GM12878 (cell line): ENCODE measurements around the gene ADAMTS6. TPM values are rescaled to one million over a fixed set of nuclear protein-coding genes. Genes with fewer than 3 reads are reported as not detected.

Experiments
- ATAC-seq: fragments of 200-7000 bp; cut with Tn5 transposase; 3 replicates; pipeline ENCODE4 v1.9.1; 2020; ENCODE audit warnings: mild to moderate bottlenecking, moderate library complexity
- BruUV-seq: library from RNA; stranded (reverse); fragments of 400-500 nt; replicated peaks from 2 replicates; lab custom pipeline; 2021; lab: Mats Ljungman, UMichigan
- CTCF ChIA-PET: fragments of 300-600 bp; sonication (Branson Sonifier 250); formaldehyde crosslinking; extraction: SDS; loops from one replicate; lab custom pipeline; 2021; ENCODE audit warnings: inconsistent platforms; lab: Yijun Ruan, JAX
- POLR2A ChIA-PET: fragments of 350-600 bp; formaldehyde crosslinking; extraction: SDS; loops from one replicate; lab custom pipeline; 2021; ENCODE audit warnings: inconsistent platforms; lab: Charles Lee
- RAD21 ChIA-PET: fragments of 300-600 bp; sonication (Branson Sonifier 250); formaldehyde crosslinking; loops from one replicate; lab custom pipeline; 2023; ENCODE audit warnings: antibody characterized with exemption; ENCODE audit not compliant: unreplicated experiment; lab: Charles Lee
- SMC1A ChIA-PET: fragments of 300-600 bp; sonication (Branson Sonifier 250); formaldehyde crosslinking; loops from one replicate; lab custom pipeline; 2023; ENCODE audit not compliant: unreplicated experiment, uncharacterized antibody; lab: Charles Lee
- DNase-seq: peaks from one replicate; pipeline ENCODE4 v3.0.0-alpha.2; 2011; ENCODE audit warnings: low read depth, low spot score
- FAIRE-seq: peaks from 3 replicates; lab custom pipeline; 2011; peaks lifted over from hg19 to GRCh38; lab: Jason Lieb, UNC
- H2AFZ ChIP-seq: 2 replicates; pipeline ENCODE4 v1.6.0; 2011; ENCODE audit warnings: low read depth, low read length, control low read depth; ENCODE audit not compliant: control insufficient read depth
- H3K27ac ChIP-seq: 2 replicates; pipeline ENCODE4 v1.5.1; 2011; ENCODE audit warnings: control low read depth; ENCODE audit not compliant: control insufficient read depth, insufficient read depth
- H3K27me3 ChIP-seq, 2 experiments: replicated peaks in 1 of 2; 2 replicates each; pipeline versions ENCODE4 v1.6.0 to v1.6.1; 2011; ENCODE audit warnings: low read length in 1 of 2; ENCODE audit not compliant: control insufficient read depth in 2 of 2, insufficient read depth in 2 of 2
- H3K36me3 ChIP-seq, 2 experiments: 2 replicates each; pipeline ENCODE4 v1.5.1; 2011; ENCODE audit warnings: low read length in 1 of 2; ENCODE audit not compliant: control insufficient read depth in 2 of 2, insufficient read depth in 2 of 2
- H3K4me1 ChIP-seq: 2 replicates; pipeline ENCODE4 v1.6.1; 2011; ENCODE audit warnings: mild to moderate bottlenecking, low read length, moderate library complexity, mixed read lengths; ENCODE audit not compliant: control insufficient read depth, insufficient read depth
- H3K4me2 ChIP-seq: 2 replicates; pipeline ENCODE4 v1.6.0; 2011; ENCODE audit warnings: control low read depth; ENCODE audit not compliant: control insufficient read depth, insufficient read depth
- H3K4me3 ChIP-seq: fragments of 200-600 bp; sonication (generic); 2 replicates; pipeline ENCODE4 v1.5.1; 2016
- H3K79me2 ChIP-seq: 2 replicates; pipeline ENCODE4 v1.6.0; 2011; ENCODE audit warnings: low read length; ENCODE audit not compliant: control insufficient read depth, insufficient read depth
- H3K9ac ChIP-seq: 2 replicates; pipeline ENCODE4 v1.8.0; 2011; ENCODE audit warnings: low read length, control low read depth, mixed read lengths; ENCODE audit not compliant: control insufficient read depth, insufficient read depth
- H3K9me3 ChIP-seq: replicated peaks from 3 replicates; pipeline ENCODE4 v1.5.1; 2011; ENCODE audit warnings: mild to moderate bottlenecking, low read length; ENCODE audit not compliant: control insufficient read depth, insufficient read depth
- H4K20me1 ChIP-seq: 2 replicates; pipeline ENCODE4 v1.6.0; 2011; ENCODE audit not compliant: control insufficient read depth, insufficient read depth
- MEF2A ChIP-seq: IDR thresholded peaks from 2 replicates; pipeline ENCODE4 v1.6.1; 2011; ENCODE audit warnings: low read depth, mild to moderate bottlenecking, low read length, moderate library complexity; ENCODE audit not compliant: insufficient read depth
- MTA2 ChIP-seq: fragments of 450-650 bp; IDR thresholded peaks from 2 replicates; pipeline ENCODE4 v1.6.1; 2016; ENCODE audit warnings: low read depth, mild to moderate bottlenecking, moderate library complexity
- NR2F1 ChIP-seq: fragments of 450-650 bp; conservative IDR thresholded peaks from 2 replicates; pipeline ENCODE4 v1.6.1; 2017; ENCODE audit warnings: mild to moderate bottlenecking
- PRDM15 ChIP-seq: fragments of 450-650 bp; formaldehyde crosslinking; IDR thresholded peaks from 2 replicates; pipeline ENCODE4 v1.4.0; 2020; ENCODE audit warnings: mild to moderate bottlenecking, moderate library complexity
- RAD51 ChIP-seq: fragments of 450-650 bp; IDR thresholded peaks from 2 replicates; pipeline ENCODE4 v1.6.1; 2016; ENCODE audit warnings: moderate library complexity, mild to moderate bottlenecking, inconsistent platforms
- WGBS: methylation state at CpG from one replicate; pipeline ENCODE4 v1.1.6; 2016; ENCODE audit warnings: low lambda C conversion rate; ENCODE audit not compliant: insufficient replicate concordance, insufficient coverage; ENCODE audit errors: missing lambda C conversion rate; 5-methylcytosine and 5-hydroxymethylcytosine counted together
- in situ Hi-C: fragments of 300-500 bp; cut with MboI; formaldehyde crosslinking; loops from 9 replicates; pipeline ENCODE4 v1.14.3; 2018; ENCODE audit warnings: mixed read lengths
- intact Hi-C: fragments of 100-400 bp; cut with micrococcal nuclease; formaldehyde crosslinking; loops from one replicate; pipeline ENCODE4 v1.14.2; 2022; ENCODE audit not compliant: unreplicated experiment
- polyA plus RNA-seq, 11 experiments: library from polyadenylated mRNA; depleted of rRNA in 4 of 11; unstranded in 6 of 11; stranded (reverse) in 5 of 11; fragments of >200 nt; fragmentation: Nextera tagmentation in 4 of 11; fragmentation: Illumina TruSeq in 1 of 11; extraction: Ambion mirVana in 4 of 11; extraction: Trizol in 1 of 11; gene quantifications; 1 replicate in 1 of 11; 2 replicates in 10 of 11; pipeline versions ENCODE4 v1.2.1 to v1.2.3, GENCODE V29; 2011 to 2016; ENCODE audit warnings: inconsistent platforms in 2 of 11, missing spikeins in 2 of 11, low read depth in 1 of 11
- total RNA-seq, 4 experiments: library from RNA; depleted of rRNA in 3 of 4; stranded (reverse); fragments of >200 nt in 3 of 4; fragmentation: Illumina TruSeq in 1 of 4; extraction: Trizol in 1 of 4; gene quantifications; 2 replicates each; pipeline versions ENCODE4 v1.2.1 to v1.2.3, GENCODE V29; 2013 to 2021
- TF ChIP-seq, protein P1 (sequence below): IDR thresholded peaks from 2 replicates; pipeline ENCODE4 v1.6.1; 2012; ENCODE audit warnings: low read length, inconsistent platforms

ADAMTS6 gene
- total and polyA plus RNA-seq, 10 of the 15 experiments (the other 5 are each of a cell fraction or from before 2014, with no cell fraction given): 1.1 to 12.3 (median 6.5) TPM

- TF ChIP-seq NR2F1 (no peak), MTA2 (no peak), RAD51 (no peak), MEF2A (no peak), PRDM15 (CRISPR knock-in tag) (no peak)
- TF ChIP-seq, protein P1, sequence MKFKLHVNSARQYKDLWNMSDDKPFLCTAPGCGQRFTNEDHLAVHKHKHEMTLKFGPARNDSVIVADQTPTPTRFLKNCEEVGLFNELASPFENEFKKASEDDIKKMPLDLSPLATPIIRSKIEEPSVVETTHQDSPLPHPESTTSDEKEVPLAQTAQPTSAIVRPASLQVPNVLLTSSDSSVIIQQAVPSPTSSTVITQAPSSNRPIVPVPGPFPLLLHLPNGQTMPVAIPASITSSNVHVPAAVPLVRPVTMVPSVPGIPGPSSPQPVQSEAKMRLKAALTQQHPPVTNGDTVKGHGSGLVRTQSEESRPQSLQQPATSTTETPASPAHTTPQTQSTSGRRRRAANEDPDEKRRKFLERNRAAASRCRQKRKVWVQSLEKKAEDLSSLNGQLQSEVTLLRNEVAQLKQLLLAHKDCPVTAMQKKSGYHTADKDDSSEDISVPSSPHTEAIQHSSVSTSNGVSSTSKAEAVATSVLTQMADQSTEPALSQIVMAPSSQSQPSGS: 0 out of 2 replicates have a peak, but pooled peaks have one; percentile 2
- no peak for DNase-seq
- Histone ChIP-seq H3K4me2 (peak overlapping the region; percentile 82), H3K4me1 (peaks cover 28% of the 10 kb centered on the region), H3K79me2 (no peaks in the 10 kb centered on the region), H3K27ac (peak overlapping the region; percentile 76), H3K9me3 (no peaks in the 10 kb centered on the region), H3K27me3 (no peaks in the 10 kb centered on the region), H4K20me1 (no peaks in the 10 kb centered on the region), H3K9ac (peak overlapping the region; percentile 75), H2AFZ (peak overlapping the region; percentile 90), H3K36me3 (no peaks in the 10 kb centered on the region), H3K4me3 (peak overlapping the region; percentile 86)
- WGBS: 91% methylated on average over 15 of the region's 15 CpGs
- ChIA-PET POLR2A (interaction anchor here (0.7 to 1.9 kb wide), 14 partner anchors 9 to 379 kb away, joined by 3 to 9 read pairs (median 4); partner anchors contain the start of gene ADAMTS6), SMC1A (interaction anchor here (0.6 to 7.6 kb wide), 46 partner anchors 8 to 466 kb away, joined by 3 to 73 read pairs (median 4); partner anchors contain the start of gene ADAMTS6), RAD21 (interaction anchor here (0.7 to 6.7 kb wide), 23 partner anchors 11 to 378 kb away, joined by 3 to 102 read pairs (median 5); partner anchors contain the start of gene ADAMTS6), CTCF (interaction anchor here (0.5 to 6.5 kb wide), 35 partner anchors 8 to 569 kb away, joined by 3 to 58 read pairs (median 4); partner anchors contain the start of gene ADAMTS6)
- ATAC-seq: no peak
- in situ Hi-C loops (no loop called here), intact Hi-C loops (loop anchor here (5.0 to 10.0 kb wide), 3 partner anchors 72 to 289 kb away; no protein-coding TSS in a partner anchor)
- BruUV-seq: no TSS peak
- FAIRE-seq: no peak
Observed at GRCh38 chr5:65103756-65104440, 377.8 kb downstream of the ADAMTS6 start.
